ENCODE data around the gene MEIS2. TPM values are rescaled to one million over a fixed set of nuclear protein-coding genes. Genes with fewer than 3 reads are reported as not detected.

Gene MEIS2
- total and polyA plus RNA-seq, 8 donors, result 14.1 to 44.5 (median 36.3) TPM

GRCh38 chr15:37104424-37104981, 4.2 kb upstream of the MEIS2 start:
- Histone ChIP-seq H3K4me3 (no peak overlapping the region), H3K36me3 (no peaks in the 10 kb centered on the region), H3K9me3 (no peaks in the 10 kb centered on the region), H3K4me1 (peaks cover 0 to 3% of the 10 kb centered on the region in 2 donors), H3K27ac (no peak overlapping the region), H3K27me3 (peaks cover 46 to 100% of the 10 kb centered on the region in 2 donors)
- DNase-seq (no peak), ATAC-seq (no peak)
- no peak for TF ChIP-seq CTCF (IDR thresholded peaks at IDR 0.05)
- intact Hi-C loops (cut with DNase I), result no loop called here

GRCh38 chr15:37103475-37104423, 3.4 kb upstream of the MEIS2 start:
- TF ChIP-seq CTCF (IDR thresholded peaks at IDR 0.05), result no peak
- H3K4me1 ChIP-seq, result peaks cover 0 to 3% of the 10 kb centered on the region in 2 donors
- no peaks in the 10 kb centered on the region for H3K9me3 ChIP-seq
- intact Hi-C loops (cut with DNase I), result no loop called here
- ATAC-seq (no peak), DNase-seq (no peak)
- H3K27ac ChIP-seq, result no peak overlapping the region
- H3K4me3 ChIP-seq, result no peak overlapping the region
- H3K27me3 ChIP-seq, result peaks cover 40 to 100% of the 10 kb centered on the region in 2 donors
- no peaks in the 10 kb centered on the region for H3K36me3 ChIP-seq

- H3K27ac ChIP-seq, result no peak overlapping the region
- peak overlapping the region in 1 of 2 donors; percentile 57 for H3K4me3 ChIP-seq
- intact Hi-C loops (cut with DNase I), result no loop called here
- peaks cover 0 to 3% of the 10 kb centered on the region in 2 donors for H3K4me1 ChIP-seq
- ATAC-seq (no peak), DNase-seq (no peak)
- TF ChIP-seq CTCF (IDR thresholded peaks at IDR 0.05), result no peak
- H3K36me3 ChIP-seq, result no peaks in the 10 kb centered on the region
- H3K9me3 ChIP-seq, result no peaks in the 10 kb centered on the region
- peaks cover 33 to 100% of the 10 kb centered on the region in 2 donors for H3K27me3 ChIP-seq
These were observed 2.8 kb upstream of the MEIS2 start for GRCh38 chr15:37103163-37103435.

GRCh38 chr15:37102305-37103162, 2.2 kb upstream of the MEIS2 start:
- peak overlapping the region; percentile 85 to 91 for H3K27ac ChIP-seq
- DNase-seq (no peak), ATAC-seq (no peak)
- intact Hi-C loops (cut with DNase I), result no loop called here
- no peaks in the 10 kb centered on the region for H3K9me3 ChIP-seq
- H3K4me3 ChIP-seq, result peak overlapping the region; percentile 57 to 70
- TF ChIP-seq CTCF (IDR thresholded peaks at IDR 0.05), result no peak
- peaks cover 28 to 100% of the 10 kb centered on the region in 2 donors for H3K27me3 ChIP-seq
- no peaks in the 10 kb centered on the region for H3K36me3 ChIP-seq
- peaks cover under 1 to 3% of the 10 kb centered on the region in 2 donors for H3K4me1 ChIP-seq

- intact Hi-C loops (cut with DNase I), result no loop called here
- Histone ChIP-seq H3K27me3 (peaks cover 22 to 100% of the 10 kb centered on the region in 2 donors), H3K9me3 (no peaks in the 10 kb centered on the region), H3K36me3 (no peaks in the 10 kb centered on the region), H3K4me3 (peak overlapping the region; percentile 57 to 70), H3K27ac (peak overlapping the region; percentile 85 to 91), H3K4me1 (peaks cover 3 to 4% of the 10 kb centered on the region in 2 donors)
- TF ChIP-seq CTCF (IDR thresholded peaks at IDR 0.05), result no peak
- ATAC-seq (peak; percentile 0), DNase-seq (peak in 1 of 4 donors; percentile 75)
These were observed 1.6 kb upstream of the MEIS2 start for GRCh38 chr15:37101980-37102304.
